Neural cell (in vitro differentiated cells): Measurements from ENCODE around the gene GTF2IRD1.
A peak's percentile ranks its signal among the peaks of the same experiment; 100 is the strongest.

Experiments used
- EP300 ChIP-seq: fragments of 450-650 bp; conservative IDR thresholded peaks from 2 replicates; pipeline ENCODE4 v1.6.1; 2014; ENCODE audit warnings: antibody characterized with exemption, mild to moderate bottlenecking, moderate library complexity; ENCODE audit not compliant: poor library complexity, severe bottlenecking
- MXI1 ChIP-seq: fragments of 450-650 bp; conservative IDR thresholded peaks from 2 replicates; pipeline ENCODE4 v1.6.1; 2014; ENCODE audit warnings: antibody characterized with exemption, mild to moderate bottlenecking; ENCODE audit not compliant: poor library complexity, severe bottlenecking
- SMC3 ChIP-seq: fragments of 450-650 bp; conservative IDR thresholded peaks from 2 replicates; pipeline ENCODE4 v1.6.1; 2014; ENCODE audit warnings: antibody characterized with exemption, mild to moderate bottlenecking, moderate library complexity; ENCODE audit not compliant: poor library complexity
- TF ChIP-seq, protein P1 (sequence below): fragments of 450-650 bp; IDR thresholded peaks from 2 replicates; pipeline ENCODE4 v1.5.1; 2014; ENCODE audit warnings: antibody characterized with exemption, mild to moderate bottlenecking, moderate library complexity; ENCODE audit not compliant: poor library complexity, severe bottlenecking
- TF ChIP-seq, protein P2 (sequence below): IDR thresholded peaks from 2 replicates; pipeline ENCODE4 v1.6.1; 2012; ENCODE audit warnings: borderline replicate concordance

DNA sequence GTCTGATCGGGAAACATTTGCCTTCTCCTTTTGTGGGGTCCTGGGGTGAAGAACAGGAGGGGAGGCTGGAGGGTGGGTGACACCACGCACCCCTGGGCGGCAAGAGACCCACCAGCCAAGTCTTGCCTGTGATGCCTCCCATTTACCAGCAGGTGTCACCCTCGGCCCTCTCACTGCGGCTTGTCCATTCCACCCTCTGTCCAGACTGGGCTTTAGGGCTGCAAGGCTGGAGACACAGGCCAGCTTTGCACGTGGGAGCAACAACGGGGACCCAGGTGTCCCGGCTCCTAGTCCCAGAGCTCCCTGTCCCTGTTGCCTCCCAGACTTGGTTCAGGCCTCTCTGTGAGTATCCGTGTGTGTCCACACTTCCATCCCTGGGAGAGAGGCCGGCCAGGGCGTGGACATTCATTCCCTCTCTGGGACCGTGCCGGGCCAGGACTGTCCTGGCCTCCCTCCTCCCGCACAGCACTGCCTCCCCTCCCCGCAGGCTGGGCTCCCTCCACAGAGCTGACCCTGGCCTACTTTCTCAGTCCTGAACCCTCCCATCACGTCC is 36.2 kb upstream of the GTF2IRD1 start:
- TF ChIP-seq, protein P1, sequence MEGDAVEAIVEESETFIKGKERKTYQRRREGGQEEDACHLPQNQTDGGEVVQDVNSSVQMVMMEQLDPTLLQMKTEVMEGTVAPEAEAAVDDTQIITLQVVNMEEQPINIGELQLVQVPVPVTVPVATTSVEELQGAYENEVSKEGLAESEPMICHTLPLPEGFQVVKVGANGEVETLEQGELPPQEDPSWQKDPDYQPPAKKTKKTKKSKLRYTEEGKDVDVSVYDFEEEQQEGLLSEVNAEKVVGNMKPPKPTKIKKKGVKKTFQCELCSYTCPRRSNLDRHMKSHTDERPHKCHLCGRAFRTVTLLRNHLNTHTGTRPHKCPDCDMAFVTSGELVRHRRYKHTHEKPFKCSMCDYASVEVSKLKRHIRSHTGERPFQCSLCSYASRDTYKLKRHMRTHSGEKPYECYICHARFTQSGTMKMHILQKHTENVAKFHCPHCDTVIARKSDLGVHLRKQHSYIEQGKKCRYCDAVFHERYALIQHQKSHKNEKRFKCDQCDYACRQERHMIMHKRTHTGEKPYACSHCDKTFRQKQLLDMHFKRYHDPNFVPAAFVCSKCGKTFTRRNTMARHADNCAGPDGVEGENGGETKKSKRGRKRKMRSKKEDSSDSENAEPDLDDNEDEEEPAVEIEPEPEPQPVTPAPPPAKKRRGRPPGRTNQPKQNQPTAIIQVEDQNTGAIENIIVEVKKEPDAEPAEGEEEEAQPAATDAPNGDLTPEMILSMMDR, result peak; percentile 97
- TF ChIP-seq SMC3 (peak; percentile 97), EP300 (no peak), MXI1 (no peak)
- TF ChIP-seq, protein P2, sequence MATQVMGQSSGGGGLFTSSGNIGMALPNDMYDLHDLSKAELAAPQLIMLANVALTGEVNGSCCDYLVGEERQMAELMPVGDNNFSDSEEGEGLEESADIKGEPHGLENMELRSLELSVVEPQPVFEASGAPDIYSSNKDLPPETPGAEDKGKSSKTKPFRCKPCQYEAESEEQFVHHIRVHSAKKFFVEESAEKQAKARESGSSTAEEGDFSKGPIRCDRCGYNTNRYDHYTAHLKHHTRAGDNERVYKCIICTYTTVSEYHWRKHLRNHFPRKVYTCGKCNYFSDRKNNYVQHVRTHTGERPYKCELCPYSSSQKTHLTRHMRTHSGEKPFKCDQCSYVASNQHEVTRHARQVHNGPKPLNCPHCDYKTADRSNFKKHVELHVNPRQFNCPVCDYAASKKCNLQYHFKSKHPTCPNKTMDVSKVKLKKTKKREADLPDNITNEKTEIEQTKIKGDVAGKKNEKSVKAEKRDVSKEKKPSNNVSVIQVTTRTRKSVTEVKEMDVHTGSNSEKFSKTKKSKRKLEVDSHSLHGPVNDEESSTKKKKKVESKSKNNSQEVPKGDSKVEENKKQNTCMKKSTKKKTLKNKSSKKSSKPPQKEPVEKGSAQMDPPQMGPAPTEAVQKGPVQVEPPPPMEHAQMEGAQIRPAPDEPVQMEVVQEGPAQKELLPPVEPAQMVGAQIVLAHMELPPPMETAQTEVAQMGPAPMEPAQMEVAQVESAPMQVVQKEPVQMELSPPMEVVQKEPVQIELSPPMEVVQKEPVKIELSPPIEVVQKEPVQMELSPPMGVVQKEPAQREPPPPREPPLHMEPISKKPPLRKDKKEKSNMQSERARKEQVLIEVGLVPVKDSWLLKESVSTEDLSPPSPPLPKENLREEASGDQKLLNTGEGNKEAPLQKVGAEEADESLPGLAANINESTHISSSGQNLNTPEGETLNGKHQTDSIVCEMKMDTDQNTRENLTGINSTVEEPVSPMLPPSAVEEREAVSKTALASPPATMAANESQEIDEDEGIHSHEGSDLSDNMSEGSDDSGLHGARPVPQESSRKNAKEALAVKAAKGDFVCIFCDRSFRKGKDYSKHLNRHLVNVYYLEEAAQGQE, result no peak
